Activated naive CD4-positive, alpha-beta T cell treated with anti-CD3 and anti-CD28 coated beads for 36 hours (primary cell): Measurements from ENCODE around the gene PCDHGA1. TPM values are rescaled to one million over a fixed set of nuclear protein-coding genes. Genes with fewer than 3 reads are reported as not detected.

ENCODE experiments used
- CTCF ChIA-PET: fragments of 350-600 bp; sonication (Branson Sonifier 250); formaldehyde crosslinking; loops from one replicate; lab custom pipeline; 2021; ENCODE audit warnings: antibody characterized with exemption; lab: Charles Lee
- DNase-seq: peaks from one replicate; pipeline ENCODE4 v3.0.0-alpha.2; 2020
- H3K27ac Mint-ChIP-seq: one replicate; pipeline ENCODE4 v1.8.0; 2021; ENCODE audit warnings: mild to moderate bottlenecking, mixed read lengths
- H3K27me3 Mint-ChIP-seq: one replicate; pipeline ENCODE4 v1.8.0; 2021; ENCODE audit warnings: low read depth, mixed read lengths
- H3K36me3 Mint-ChIP-seq: one replicate; pipeline ENCODE4 v1.8.0; 2021; ENCODE audit warnings: low read depth, mixed read lengths
- H3K4me1 Mint-ChIP-seq: one replicate; pipeline ENCODE4 v1.8.0; 2021; ENCODE audit warnings: low read depth, mixed read lengths
- H3K4me3 Mint-ChIP-seq: one replicate; pipeline ENCODE4 v1.8.0; 2021; ENCODE audit warnings: mild to moderate bottlenecking, moderate library complexity, mixed read lengths
- H3K9me3 Mint-ChIP-seq: one replicate; pipeline ENCODE4 v1.8.0; 2021; ENCODE audit warnings: mixed read lengths
- intact Hi-C: fragments of 100-400 bp; cut with micrococcal nuclease; formaldehyde crosslinking; loops from one replicate; pipeline ENCODE4 v1.15.1; 2023
- total RNA-seq, 2 experiments: library from RNA; stranded (reverse); gene quantifications; one replicate each; pipeline ENCODE4 v1.2.3, GENCODE V29; 2021

PCDHGA1 gene
- total RNA-seq, 2 experiments from 2014 or later, result not detected

- no peak overlapping the region for H3K27ac Mint-ChIP-seq
- intact Hi-C loops, result no loop called here
- peaks cover 5% of the 10 kb centered on the region for H3K4me1 Mint-ChIP-seq
- DNase-seq, result no peak
- CTCF ChIA-PET, result interaction anchor here (0.5 to 1.9 kb wide), 10 partner anchors 11 to 188 kb away, joined by 3 to 7 read pairs (median 4); partner anchors contain the start of genes HDAC3, PCDHGA10, PCDHGA12 and RELL2
- no peaks in the 10 kb centered on the region for H3K9me3 Mint-ChIP-seq
- H3K36me3 Mint-ChIP-seq, result no peaks in the 10 kb centered on the region
- H3K27me3 Mint-ChIP-seq, result no peaks in the 10 kb centered on the region
- no peak overlapping the region for H3K4me3 Mint-ChIP-seq
These were observed 177.2 kb downstream of the PCDHGA1 start for GRCh38 chr5:141507387-141508091.

GRCh38 chr5:141508440-141508797 is 178.1 kb downstream of the PCDHGA1 start:
- Mint-ChIP-seq H3K27me3 (no peaks in the 10 kb centered on the region), H3K27ac (no peak overlapping the region), H3K9me3 (no peaks in the 10 kb centered on the region), H3K4me1 (peaks cover 13% of the 10 kb centered on the region), H3K4me3 (no peak overlapping the region), H3K36me3 (no peaks in the 10 kb centered on the region)
- CTCF ChIA-PET, result interaction anchor here (0.6 to 1.9 kb wide), 6 partner anchors 14 to 128 kb away, joined by 3 to 6 read pairs (median 3); partner anchors contain the start of genes HDAC3, PCDHGA12, PCDHGC5 and RELL2
- intact Hi-C loops, result no loop called here
- no peak for DNase-seq

GRCh38 chr5:141508798-141509611 is 178.7 kb downstream of the PCDHGA1 start:
- Mint-ChIP-seq H3K9me3 (no peaks in the 10 kb centered on the region), H3K27me3 (no peaks in the 10 kb centered on the region), H3K36me3 (no peaks in the 10 kb centered on the region), H3K4me3 (no peak overlapping the region), H3K4me1 (peaks cover 19% of the 10 kb centered on the region), H3K27ac (no peak overlapping the region)
- intact Hi-C loops, result no loop called here
- DNase-seq, result no peak
- CTCF ChIA-PET, result interaction anchor here (0.7 to 8.9 kb wide), 6 partner anchors 13 to 79 kb away, joined by 3 to 96 read pairs (median 5); partner anchors contain the start of genes PCDHGA12 and PCDHGC5

GRCh38 chr5:141510160-141510559 is 179.8 kb downstream of the PCDHGA1 start:
- Mint-ChIP-seq H3K4me3 (no peak overlapping the region), H3K4me1 (peaks cover 31% of the 10 kb centered on the region), H3K27me3 (no peaks in the 10 kb centered on the region), H3K9me3 (no peaks in the 10 kb centered on the region), H3K36me3 (no peaks in the 10 kb centered on the region), H3K27ac (no peak overlapping the region)
- intact Hi-C loops, result no loop called here
- no peak for DNase-seq
- CTCF ChIA-PET, result interaction anchor here (0.7 to 8.9 kb wide), 6 partner anchors 13 to 80 kb away, joined by 3 to 96 read pairs (median 6); partner anchors contain the start of genes PCDHGA12 and PCDHGC3

GRCh38 chr5:141510850-141511601 is 180.7 kb downstream of the PCDHGA1 start:
- CTCF ChIA-PET, result interaction anchor here (0.8 to 8.9 kb wide), 10 partner anchors 11 to 186 kb away, joined by 3 to 96 read pairs (median 6); partner anchors contain the start of genes PCDHGA10, PCDHGB7 and PCDHGC3
- intact Hi-C loops, result no loop called here
- Mint-ChIP-seq H3K36me3 (peaks cover 2% of the 10 kb centered on the region), H3K9me3 (no peaks in the 10 kb centered on the region), H3K27me3 (no peaks in the 10 kb centered on the region), H3K4me1 (peaks cover 33% of the 10 kb centered on the region), H3K27ac (no peak overlapping the region), H3K4me3 (no peak overlapping the region)
- DNase-seq, result no peak

- Mint-ChIP-seq H3K4me3 (no peak overlapping the region), H3K27me3 (no peaks in the 10 kb centered on the region), H3K4me1 (peaks cover 33% of the 10 kb centered on the region), H3K9me3 (no peaks in the 10 kb centered on the region), H3K36me3 (peaks cover 2% of the 10 kb centered on the region), H3K27ac (no peak overlapping the region)
- intact Hi-C loops, result loop anchor here (1.0 to 2.0 kb wide), 7 partner anchors 20 to 192 kb away; partner anchors contain the start of genes HDAC3, PCDHGA10, PCDHGA11 and PCDHGA12
- CTCF ChIA-PET, result interaction anchor here (0.6 to 8.9 kb wide), 19 partner anchors 9 to 316 kb away, joined by 3 to 96 read pairs (median 6); partner anchors contain the start of genes PCDHGA10, PCDHGA11, PCDHGA12 and PCDHGB3
- no peak for DNase-seq
These were observed 181.5 kb downstream of the PCDHGA1 start for GRCh38 chr5:141511771-141512325.

GRCh38 chr5:141512390-141512910 is 182.1 kb downstream of the PCDHGA1 start:
- peaks cover 33% of the 10 kb centered on the region for H3K4me1 Mint-ChIP-seq
- no peaks in the 10 kb centered on the region for H3K27me3 Mint-ChIP-seq
- intact Hi-C loops, result loop anchor here (1.0 to 2.0 kb wide), 7 partner anchors 20 to 192 kb away; partner anchors contain the start of genes HDAC3, PCDHGA10, PCDHGA11 and PCDHGA12

GRCh38 chr5:141512911-141513626 is 182.8 kb downstream of the PCDHGA1 start:
- peak; percentile 61 for DNase-seq
- Mint-ChIP-seq H3K36me3 (peaks cover 3% of the 10 kb centered on the region), H3K9me3 (no peaks in the 10 kb centered on the region), H3K27ac (peak overlapping the region; percentile 41), H3K27me3 (no peaks in the 10 kb centered on the region), H3K4me1 (peaks cover 33% of the 10 kb centered on the region), H3K4me3 (peak overlapping the region; percentile 73)
- CTCF ChIA-PET, result interaction anchor here (0.5 to 8.9 kb wide), 34 partner anchors 10 to 693 kb away, joined by 3 to 96 read pairs (median 5); partner anchors contain the start of genes HDAC3, PCDHGA10, PCDHGA11 and PCDHGA12
- intact Hi-C loops, result loop anchor here (1.0 to 2.0 kb wide), 9 partner anchors 8 to 193 kb away; partner anchors contain the start of genes HDAC3, PCDHGA10, PCDHGA11 and PCDHGA12

More at GRCh38 chr5:141512390-141512910, 182.1 kb downstream of the PCDHGA1 start:
- Mint-ChIP-seq H3K4me3 (peak overlapping the region; percentile 73), H3K9me3 (no peaks in the 10 kb centered on the region), H3K27ac (no peak overlapping the region), H3K36me3 (peaks cover 2% of the 10 kb centered on the region)
- CTCF ChIA-PET, result interaction anchor here (0.5 to 8.9 kb wide), 36 partner anchors 11 to 692 kb away, joined by 3 to 96 read pairs (median 5); partner anchors contain the start of genes HDAC3, PCDHGA10, PCDHGA11 and PCDHGA12
- peak; percentile 92 for DNase-seq

GRCh38 chr5:141513627-141514329 is 183.5 kb downstream of the PCDHGA1 start:
- Mint-ChIP-seq H3K4me1 (peaks cover 33% of the 10 kb centered on the region), H3K27me3 (no peaks in the 10 kb centered on the region), H3K36me3 (peaks cover 6% of the 10 kb centered on the region), H3K9me3 (no peaks in the 10 kb centered on the region), H3K27ac (peak overlapping the region; percentile 54), H3K4me3 (peak overlapping the region; percentile 73)
- peak; percentile 69 for DNase-seq
- CTCF ChIA-PET, result interaction anchor here (0.8 to 8.9 kb wide), 22 partner anchors 10 to 194 kb away, joined by 3 to 96 read pairs (median 6); partner anchors contain the start of genes HDAC3, PCDHGA10, PCDHGA11 and PCDHGA12
- intact Hi-C loops, result loop anchor here (1.0 to 2.0 kb wide), 5 partner anchors 8 to 123 kb away; partner anchors contain the start of genes HDAC3, PCDHGA11, PCDHGC3 and RELL2
